Mucosa of rectum (tissue), 2 donors: ENCODE results near the gene PLXNA4.
A peak's percentile ranks its signal among the peaks of the same experiment; 100 is the strongest.
"Not testable (repeated sequence)": the region's sequence is repeated elsewhere in the genome, so short reads cannot be mapped to it uniquely, and the experiment has no call there.

Experiments
- H3K27ac ChIP-seq, 2 donors: one replicate each; pipeline ENCODE4 v1.7.0; 2013; ENCODE audit warnings: inconsistent platforms in 2 of 2, low read depth in 2 of 2, low read length in 2 of 2
- H3K27me3 ChIP-seq, 2 donors: one replicate each; pipeline ENCODE4 v1.7.0; 2013; ENCODE audit warnings: low read length in 2 of 2; ENCODE audit not compliant: control insufficient read depth in 2 of 2, insufficient read depth in 2 of 2
- H3K36me3 ChIP-seq, 2 donors: one replicate each; pipeline ENCODE4 v1.7.0; 2013; ENCODE audit warnings: low read length in 2 of 2; ENCODE audit not compliant: control insufficient read depth in 2 of 2, insufficient read depth in 2 of 2
- H3K4me1 ChIP-seq, 2 donors: one replicate each; pipeline ENCODE4 v1.7.0; 2013; ENCODE audit warnings: low read length in 2 of 2, mild to moderate bottlenecking in 1 of 2; ENCODE audit not compliant: control insufficient read depth in 2 of 2, insufficient read depth in 2 of 2
- H3K4me3 ChIP-seq, 2 donors: one replicate each; pipeline ENCODE4 v1.7.0; 2013; ENCODE audit warnings: low read length in 2 of 2
- H3K9ac ChIP-seq, 2 donors: one replicate each; pipeline ENCODE4 v1.7.0; 2013; ENCODE audit warnings: low read length in 2 of 2, low read depth in 1 of 2, mild to moderate bottlenecking in 1 of 2
- H3K9me3 ChIP-seq, 2 donors: one replicate each; pipeline ENCODE4 v1.7.0; 2013; ENCODE audit warnings: low read length in 2 of 2; ENCODE audit not compliant: control insufficient read depth in 2 of 2
- donor health status: healthy.
- donor health status: Normal muscosa, but diverticular disease.

PLXNA4 gene

GRCh38 chr7:132390705-132391104 is 185.6 kb downstream of the PLXNA4 start:
- H3K9ac ChIP-seq = no peak overlapping the region
- H3K9me3 ChIP-seq = no peaks in the 10 kb centered on the region
- no peaks in the 10 kb centered on the region for H3K36me3 ChIP-seq
- peaks cover 0 to 8% of the 10 kb centered on the region in 2 donors for H3K4me1 ChIP-seq
- H3K27me3 ChIP-seq = no peaks in the 10 kb centered on the region
- H3K4me3 ChIP-seq = no peak overlapping the region
- H3K27ac ChIP-seq = no peak overlapping the region

GRCh38 chr7:132390049-132390448 is 186.2 kb downstream of the PLXNA4 start:
- not testable (repeated sequence) for H3K4me1 ChIP-seq, H3K27ac ChIP-seq, H3K27me3 ChIP-seq, H3K9ac ChIP-seq, H3K9me3 ChIP-seq, H3K4me3 ChIP-seq, H3K36me3 ChIP-seq

GRCh38 chr7:132388688-132389087 is 187.6 kb downstream of the PLXNA4 start:
- Histone ChIP-seq H3K4me1 (peaks cover 3 to 15% of the 10 kb centered on the region in 2 donors), H3K36me3 (no peaks in the 10 kb centered on the region), H3K9me3 (no peaks in the 10 kb centered on the region), H3K9ac (no peak overlapping the region), H3K4me3 (no peak overlapping the region), H3K27ac (no peak overlapping the region), H3K27me3 (no peaks in the 10 kb centered on the region)

GRCh38 chr7:132387596-132387995 is 188.7 kb downstream of the PLXNA4 start:
- H3K9me3 ChIP-seq = no peaks in the 10 kb centered on the region
- H3K9ac ChIP-seq = no peak overlapping the region
- no peak overlapping the region for H3K27ac ChIP-seq
- no peaks in the 10 kb centered on the region for H3K27me3 ChIP-seq
- H3K36me3 ChIP-seq = no peaks in the 10 kb centered on the region
- H3K4me3 ChIP-seq = no peak overlapping the region
- peaks cover 3 to 16% of the 10 kb centered on the region in 2 donors for H3K4me1 ChIP-seq

- no peaks in the 10 kb centered on the region for H3K27me3 ChIP-seq
- no peak overlapping the region for H3K9ac ChIP-seq
- peaks cover 3 to 25% of the 10 kb centered on the region in 2 donors for H3K4me1 ChIP-seq
- no peak overlapping the region for H3K27ac ChIP-seq
- H3K4me3 ChIP-seq = no peak overlapping the region
- H3K9me3 ChIP-seq = no peaks in the 10 kb centered on the region
- H3K36me3 ChIP-seq = no peaks in the 10 kb centered on the region
Measured at GRCh38 chr7:132386201-132386681, 190.0 kb downstream of the PLXNA4 start.

- no peaks in the 10 kb centered on the region for H3K27me3 ChIP-seq
- no peak overlapping the region for H3K4me3 ChIP-seq
- no peaks in the 10 kb centered on the region for H3K9me3 ChIP-seq
- no peaks in the 10 kb centered on the region for H3K36me3 ChIP-seq
- H3K9ac ChIP-seq = no peak overlapping the region
- peaks cover 12 to 32% of the 10 kb centered on the region in 2 donors for H3K4me1 ChIP-seq
- H3K27ac ChIP-seq = no peak overlapping the region
Measured at GRCh38 chr7:132383962-132384361, 192.3 kb downstream of the PLXNA4 start.

GRCh38 chr7:132381742-132382472 is 194.4 kb downstream of the PLXNA4 start:
- Histone ChIP-seq H3K27me3 (no peaks in the 10 kb centered on the region), H3K36me3 (no peaks in the 10 kb centered on the region), H3K27ac (no peak overlapping the region), H3K4me1 (peaks cover 19 to 44% of the 10 kb centered on the region in 2 donors), H3K9ac (no peak overlapping the region), H3K4me3 (no peak overlapping the region), H3K9me3 (no peaks in the 10 kb centered on the region)

GRCh38 chr7:132380059-132380458 is 196.2 kb downstream of the PLXNA4 start:
- Histone ChIP-seq H3K36me3 (no peaks in the 10 kb centered on the region), H3K9me3 (no peaks in the 10 kb centered on the region), H3K27ac (no peak overlapping the region), H3K4me3 (no peak overlapping the region), H3K27me3 (no peaks in the 10 kb centered on the region), H3K9ac (no peak overlapping the region), H3K4me1 (peaks cover 34 to 53% of the 10 kb centered on the region in 2 donors)

GRCh38 chr7:132379292-132379691 is 197.0 kb downstream of the PLXNA4 start:
- no peaks in the 10 kb centered on the region for H3K36me3 ChIP-seq
- H3K4me3 ChIP-seq = no peak overlapping the region
- H3K9ac ChIP-seq = no peak overlapping the region
- no peak overlapping the region for H3K27ac ChIP-seq
- H3K9me3 ChIP-seq = no peaks in the 10 kb centered on the region
- H3K4me1 ChIP-seq = peaks cover 33 to 52% of the 10 kb centered on the region in 2 donors
- H3K27me3 ChIP-seq = no peaks in the 10 kb centered on the region

- Histone ChIP-seq H3K27ac (peak overlapping the region; percentile 24 to 44), H3K27me3 (no peaks in the 10 kb centered on the region), H3K4me1 (peaks cover 32 to 49% of the 10 kb centered on the region in 2 donors)
Measured at GRCh38 chr7:132377703-132378584, 198.3 kb downstream of the PLXNA4 start.

More at GRCh38 chr7:132377703-132378584, 198.3 kb downstream of the PLXNA4 start:
- Histone ChIP-seq H3K36me3 (no peaks in the 10 kb centered on the region), H3K9me3 (no peaks in the 10 kb centered on the region), H3K4me3 (peak overlapping the region in 1 of 2 donors; percentile 9), H3K9ac (no peak overlapping the region)
